ENCODE data around the gene ASB18.

GRCh38 chr2:236143811-236144210 lies 120.4 kb downstream of the ASB18 start:
- TF ChIP-seq POLR2A (IDR thresholded peaks at IDR 0.05) (no peak), CTCF (IDR thresholded peaks at IDR 0.05) (no peak)

Data from Peyer's patch (tissue), 4 donors.